Activated effector memory CD4-positive, alpha-beta T cell treated with anti-CD3 and anti-CD28 coated beads, Interleukin-2, amount 50 U/mL, for 16 hours (primary cell): ENCODE data around the gene ZNF22.
A peak's percentile ranks its signal among the peaks of the same experiment; 100 is the strongest.
"Not testable (repeated sequence)": the region's sequence is repeated elsewhere in the genome, so short reads cannot be mapped to it uniquely, and the experiment has no call there.

ENCODE experiments used
- DNase-seq: peaks from one replicate; pipeline ENCODE4 v3.0.0-alpha.2; 2020

ZNF22 gene

DNA sequence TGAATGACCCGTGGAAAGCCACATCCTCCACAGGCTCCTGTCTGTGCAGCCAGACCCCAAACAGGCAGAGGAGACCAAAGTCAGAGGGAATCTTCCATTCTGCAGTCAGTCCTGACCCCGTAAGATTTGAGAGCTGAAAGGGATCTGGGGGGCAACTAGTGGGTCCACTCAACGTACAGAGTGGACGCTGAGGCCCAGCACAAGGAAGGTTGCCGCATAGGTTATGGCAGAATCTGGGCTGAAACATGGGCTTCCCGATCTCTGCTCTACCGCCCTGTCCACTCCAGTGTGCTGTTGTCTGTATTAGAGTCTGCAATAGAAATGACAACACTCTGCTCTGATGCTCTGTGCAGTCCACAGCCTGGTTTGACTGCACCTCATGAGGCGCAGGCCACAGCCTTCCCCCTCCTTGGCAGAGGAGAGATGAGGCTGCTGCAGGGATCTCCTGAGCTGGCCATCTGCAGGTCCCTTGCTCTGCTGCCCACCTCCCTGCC lies 7.9 kb upstream of the ZNF22 start:
- no peak for DNase-seq

DNA sequence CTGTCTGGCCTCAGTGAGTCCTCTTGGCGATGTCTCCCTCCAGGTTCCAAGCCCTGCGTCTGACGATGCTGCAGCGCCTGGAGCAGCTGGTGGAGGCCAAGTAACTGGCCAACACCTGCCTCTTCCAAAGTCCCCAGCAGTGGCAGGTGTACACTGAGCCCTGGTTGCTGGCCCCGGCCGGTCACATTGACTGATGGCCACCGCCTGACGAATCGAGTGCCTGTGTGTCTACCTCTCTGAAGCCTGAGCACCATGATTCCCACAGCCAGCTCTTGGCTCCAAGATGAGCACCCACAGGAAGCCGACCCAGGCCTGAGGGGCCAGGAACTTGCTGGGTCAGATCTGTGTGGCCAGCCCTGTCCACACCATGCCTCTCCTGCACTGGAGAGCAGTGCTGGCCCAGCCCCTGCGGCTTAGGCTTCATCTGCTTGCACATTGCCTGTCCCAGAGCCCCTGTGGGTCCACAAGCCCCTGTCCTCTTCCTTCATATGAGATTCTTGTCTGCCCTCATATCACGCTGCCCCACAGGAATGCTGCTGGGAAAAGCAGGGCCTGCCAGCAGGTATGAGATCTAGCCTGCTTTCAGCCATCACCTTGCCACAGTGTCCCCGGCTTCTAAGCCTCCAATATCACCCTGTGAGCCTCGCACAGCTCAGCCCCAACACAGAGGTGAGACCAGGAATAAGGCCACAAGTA lies 7.3 kb upstream of the ZNF22 start:
- no peak for DNase-seq

DNA sequence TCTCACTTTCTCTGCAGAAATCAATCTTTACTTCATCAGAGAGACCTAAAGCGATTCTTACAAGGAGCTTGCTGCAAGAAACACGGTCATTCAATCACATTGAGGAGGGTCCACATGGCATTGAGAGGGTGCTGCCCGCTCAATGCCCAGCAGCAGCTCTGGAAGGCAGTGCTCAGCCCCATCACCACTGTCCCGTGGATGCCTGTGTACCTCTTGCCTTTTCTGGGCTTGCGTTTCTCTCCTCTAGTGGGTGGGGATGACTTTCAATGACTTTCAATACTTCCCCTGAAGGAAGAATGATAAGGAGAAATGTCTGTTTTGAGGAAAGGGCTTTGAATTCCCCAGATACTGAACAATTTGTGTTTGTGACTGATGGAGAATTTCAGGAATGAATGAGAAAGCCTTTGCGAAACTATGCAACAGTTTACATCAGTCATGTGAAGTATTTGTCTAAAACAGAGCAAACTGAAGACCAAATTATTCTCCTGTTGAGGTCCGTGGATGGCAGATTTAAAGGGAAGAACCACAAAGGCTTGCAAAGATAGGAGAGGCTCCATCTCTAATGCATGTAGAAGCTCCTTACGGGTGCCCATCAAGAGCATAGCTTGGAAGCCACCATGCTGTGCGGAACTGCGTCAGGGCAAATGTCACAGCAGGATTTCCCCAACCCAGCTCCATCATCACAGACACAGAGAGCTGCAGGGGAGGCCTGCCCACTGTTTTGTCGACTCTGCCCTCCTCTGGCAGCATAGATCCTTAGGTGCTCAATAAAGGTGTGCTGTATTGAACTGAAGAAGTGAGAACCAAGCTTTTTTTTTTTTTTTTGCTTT lies 6.6 kb upstream of the ZNF22 start:
- no peak for DNase-seq

DNA sequence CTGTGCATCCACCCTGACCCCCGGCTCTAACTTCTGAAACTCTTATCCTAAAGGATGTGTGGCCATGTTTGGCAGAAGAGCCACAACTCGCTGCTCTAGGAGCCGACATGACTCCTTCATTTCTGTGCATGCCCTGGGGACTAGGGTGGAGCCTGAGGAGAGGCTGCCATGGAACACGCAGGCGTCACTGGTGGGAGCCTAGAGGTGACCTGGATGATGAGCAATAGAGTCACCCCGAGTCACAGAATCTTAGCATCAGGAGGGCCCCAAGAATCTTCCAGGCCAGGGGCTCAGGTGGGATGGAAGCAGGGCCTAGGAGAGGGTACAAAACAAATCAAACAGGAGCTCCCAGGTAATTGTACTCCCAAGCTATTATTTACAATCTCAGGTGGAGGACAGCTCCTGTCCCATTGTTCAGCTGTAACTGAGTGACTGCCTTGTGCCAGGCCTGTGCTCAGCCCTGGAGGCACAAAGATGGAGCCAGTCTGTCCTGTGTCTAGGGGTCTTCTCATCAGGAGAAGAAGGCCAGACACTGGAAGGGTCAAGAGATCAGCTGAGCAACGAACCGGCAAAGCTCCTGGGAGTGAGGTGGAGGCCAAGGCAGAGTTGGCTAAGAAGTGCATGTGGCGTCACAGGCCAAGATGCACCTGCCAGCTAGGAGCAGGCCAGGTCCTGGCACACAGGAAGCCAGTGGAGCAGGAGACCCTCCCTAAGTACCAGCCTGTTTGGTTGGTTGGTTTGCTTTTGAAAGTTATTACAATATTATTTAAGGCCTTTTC lies 5.8 kb upstream of the ZNF22 start:
- no peak for DNase-seq

DNA sequence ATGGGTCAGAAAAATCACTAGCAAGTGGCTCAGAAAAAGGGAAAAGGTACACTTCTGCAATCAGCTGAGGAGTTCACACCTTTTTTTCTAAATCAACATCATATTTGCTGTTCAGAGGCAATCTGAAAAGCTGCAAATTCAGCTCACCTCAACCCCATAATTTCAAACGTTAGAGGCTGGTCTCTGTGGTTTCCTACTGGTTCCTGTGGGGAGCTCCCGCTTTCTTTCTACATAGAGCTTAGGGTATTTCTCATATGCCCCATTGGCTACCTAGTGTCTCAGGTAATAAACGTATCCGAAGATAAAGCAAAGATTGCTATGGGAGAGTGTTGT lies 5.2 kb upstream of the ZNF22 start:
- DNase-seq: no peak

DNA sequence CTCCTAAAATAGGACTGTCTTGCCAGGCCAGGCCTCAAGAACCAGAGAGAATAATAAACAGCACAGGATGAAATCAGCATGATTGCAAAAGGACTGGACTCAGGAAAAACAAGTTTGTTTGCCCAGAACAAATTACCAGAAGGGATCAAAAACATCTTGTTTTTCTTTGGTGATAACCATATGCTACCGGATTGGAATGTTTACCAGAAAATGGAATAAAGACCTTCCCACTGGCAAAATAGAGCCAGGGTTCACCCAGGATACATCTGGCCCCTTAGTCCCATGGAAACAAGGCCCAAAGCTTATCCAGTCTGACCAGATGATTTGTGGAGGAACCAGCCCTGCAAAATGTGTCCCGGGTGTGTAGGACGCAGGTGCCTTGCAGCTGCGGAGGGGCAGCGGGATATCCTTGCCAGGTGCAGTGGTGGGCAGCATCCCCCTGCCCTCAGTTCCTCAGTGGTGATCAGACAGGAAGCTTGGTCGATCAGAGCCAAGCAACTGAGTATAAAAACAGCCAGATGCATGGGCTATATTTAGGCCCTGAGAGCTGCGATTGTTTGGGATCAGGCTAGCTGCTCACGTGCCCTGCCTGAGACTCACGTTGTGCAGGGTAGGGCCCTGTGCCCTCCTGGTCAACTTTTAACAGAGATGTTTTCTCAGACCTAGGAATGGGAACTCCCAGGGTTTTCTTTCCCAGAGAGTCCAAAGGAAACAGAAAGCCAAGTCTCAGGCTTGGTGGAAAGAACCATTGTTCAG lies 4.6 kb upstream of the ZNF22 start:
- no peak for DNase-seq

DNA sequence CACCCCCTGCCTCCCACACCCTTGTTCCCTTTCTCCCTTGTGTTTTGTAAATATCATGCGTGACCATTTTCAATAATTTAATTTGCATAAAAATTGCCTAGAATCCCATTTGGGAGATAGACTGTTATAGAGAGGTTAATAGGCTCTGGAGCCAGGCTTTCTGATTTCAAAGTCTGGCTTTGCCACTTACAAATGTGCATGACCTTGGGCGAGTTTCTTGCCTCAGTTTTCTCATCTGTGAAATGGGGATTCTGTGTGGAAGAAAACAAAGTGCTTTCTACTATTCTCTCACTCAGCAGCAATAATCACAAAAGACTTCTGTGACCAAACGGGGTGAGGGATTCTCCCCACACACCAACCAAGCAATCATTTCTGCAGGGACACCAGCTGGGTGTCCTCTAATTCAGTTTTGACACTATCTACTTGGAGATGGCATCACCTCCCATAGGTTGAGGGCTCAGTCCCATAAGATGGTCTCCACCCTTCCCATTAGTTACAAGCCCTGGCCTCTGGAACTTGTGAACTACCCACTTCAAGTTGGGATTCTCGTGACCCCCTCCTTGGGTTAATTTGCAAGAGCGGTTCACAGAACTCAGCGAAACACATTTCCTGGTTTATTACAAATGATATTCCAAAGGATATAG lies 3.5 kb upstream of the ZNF22 start:
- DNase-seq: no peak

DNA sequence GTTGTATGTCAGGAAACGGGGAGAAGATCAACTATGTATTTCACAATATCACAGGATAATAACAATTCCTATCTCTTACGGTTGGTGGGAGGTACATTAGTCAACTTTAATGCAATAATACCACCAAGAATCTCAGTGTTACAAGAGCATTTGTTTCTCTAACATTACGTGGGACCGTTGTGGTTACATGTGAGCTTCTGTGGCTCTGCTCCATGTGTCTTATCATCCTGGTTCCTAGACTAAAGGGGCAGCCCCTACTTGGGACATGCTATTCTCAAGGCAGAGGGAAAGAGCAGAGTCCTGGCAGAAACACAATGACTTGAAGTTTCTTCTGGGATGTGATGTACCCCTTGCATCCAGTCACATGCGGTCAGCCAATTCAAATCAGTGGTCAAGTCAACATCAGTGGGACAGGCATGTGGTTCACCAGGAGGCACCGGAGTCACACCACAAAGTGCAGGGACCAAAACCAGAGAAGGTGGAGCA lies 2.5 kb upstream of the ZNF22 start:
- no peak for DNase-seq

DNA sequence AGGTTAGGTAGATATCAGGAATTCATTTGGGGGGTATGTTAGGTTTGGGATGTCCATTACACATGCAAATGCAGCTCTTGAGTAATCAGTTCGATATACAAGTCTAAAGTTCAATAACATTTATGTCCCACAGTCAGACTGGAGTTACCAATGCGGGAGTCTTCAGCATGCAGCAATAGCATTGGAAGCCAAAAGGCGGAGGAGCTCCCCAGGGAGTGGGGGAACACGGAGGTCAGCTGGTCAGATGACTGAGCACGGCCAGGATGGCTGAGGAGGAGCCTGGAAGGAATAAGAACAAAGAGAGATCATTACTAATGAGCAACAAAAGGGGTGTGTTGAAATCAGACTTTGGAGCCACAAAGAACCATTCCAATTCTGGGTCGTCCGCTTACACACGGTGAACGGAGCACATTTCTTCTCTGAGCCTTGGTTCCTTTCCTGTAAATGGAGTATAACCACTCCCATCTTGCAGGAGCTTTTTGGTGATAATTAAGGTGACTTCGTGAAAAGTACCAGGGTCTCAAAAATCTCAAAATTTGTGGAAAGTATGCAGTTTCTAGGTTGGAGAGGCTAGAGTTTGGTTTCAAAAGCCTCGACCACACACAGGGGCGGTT lies 478 bp upstream of the ZNF22 start:
- DNase-seq: no peak

DNA sequence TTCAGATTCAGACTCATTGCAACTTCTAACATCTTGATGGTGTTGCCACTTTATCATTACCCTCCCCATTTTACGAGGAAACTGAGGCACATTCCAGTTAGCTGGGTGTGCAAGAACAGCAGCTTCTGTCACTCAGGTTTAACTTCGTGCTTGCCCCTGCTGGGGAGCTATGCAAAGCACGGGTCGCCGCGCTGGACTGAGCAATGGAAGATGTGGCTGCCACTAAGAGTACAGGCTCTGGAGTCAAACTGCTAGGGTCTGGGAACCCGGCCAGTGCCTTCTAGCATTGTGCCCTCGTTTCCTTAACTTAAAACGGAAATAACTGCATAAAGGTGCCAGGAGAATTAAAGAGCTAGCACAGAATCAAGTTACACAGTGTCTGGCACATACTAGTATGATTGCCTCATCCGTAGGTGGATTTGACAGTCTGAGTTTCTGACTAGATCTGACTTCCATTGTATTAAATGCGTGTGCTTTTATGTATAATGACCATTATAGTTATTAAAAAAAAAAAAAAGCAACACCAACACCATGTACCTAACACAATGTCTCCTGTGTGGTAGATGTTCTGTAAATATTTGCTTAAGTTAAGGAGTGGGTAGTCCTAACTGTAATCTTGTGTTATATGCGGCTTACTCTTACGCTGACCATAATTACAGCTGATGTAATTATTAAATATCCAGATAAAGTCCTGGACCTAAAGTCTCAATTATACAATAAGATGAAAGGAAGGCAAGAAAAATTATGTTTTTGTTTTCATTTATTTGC lies 842 bp downstream of the ZNF22 start:
- DNase-seq: peak; percentile 81

DNA sequence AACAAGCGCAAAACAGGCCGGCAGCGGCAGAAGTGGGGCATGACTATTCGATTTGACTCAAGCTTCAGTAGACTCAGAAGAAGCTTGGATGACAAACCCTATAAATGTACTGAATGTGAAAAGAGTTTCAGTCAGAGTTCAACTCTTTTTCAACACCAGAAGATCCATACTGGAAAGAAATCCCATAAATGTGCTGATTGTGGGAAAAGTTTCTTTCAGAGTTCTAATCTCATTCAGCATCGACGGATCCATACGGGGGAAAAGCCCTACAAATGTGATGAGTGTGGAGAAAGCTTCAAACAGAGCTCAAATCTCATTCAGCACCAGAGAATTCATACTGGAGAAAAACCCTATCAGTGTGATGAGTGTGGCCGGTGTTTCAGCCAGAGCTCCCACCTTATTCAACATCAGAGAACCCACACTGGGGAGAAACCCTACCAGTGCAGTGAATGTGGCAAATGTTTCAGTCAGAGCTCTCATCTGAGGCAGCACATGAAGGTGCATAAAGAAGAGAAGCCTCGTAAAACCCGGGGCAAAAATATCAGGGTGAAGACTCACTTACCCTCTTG lies 2.8 kb downstream of the ZNF22 start:
- no peak for DNase-seq

DNA sequence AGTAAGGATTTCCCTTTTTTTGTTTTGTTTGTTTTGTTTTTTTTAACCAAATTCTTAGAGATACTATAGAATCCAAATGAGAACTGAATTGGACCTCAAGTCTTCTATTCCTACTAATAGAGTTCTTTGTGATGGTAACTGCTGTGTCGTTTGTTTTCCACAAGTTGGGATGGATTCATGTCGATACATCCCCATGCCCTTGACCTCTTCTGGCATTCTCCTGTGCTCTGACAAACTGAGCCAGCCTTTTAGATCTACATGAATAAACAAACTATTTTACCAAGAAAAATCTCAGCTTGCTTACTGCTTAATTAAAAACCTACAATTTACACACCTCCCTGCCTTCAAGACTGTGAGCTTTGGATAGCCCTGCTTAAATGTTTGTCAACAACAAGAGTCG lies 3.9 kb downstream of the ZNF22 start:
- no peak for DNase-seq

DNA sequence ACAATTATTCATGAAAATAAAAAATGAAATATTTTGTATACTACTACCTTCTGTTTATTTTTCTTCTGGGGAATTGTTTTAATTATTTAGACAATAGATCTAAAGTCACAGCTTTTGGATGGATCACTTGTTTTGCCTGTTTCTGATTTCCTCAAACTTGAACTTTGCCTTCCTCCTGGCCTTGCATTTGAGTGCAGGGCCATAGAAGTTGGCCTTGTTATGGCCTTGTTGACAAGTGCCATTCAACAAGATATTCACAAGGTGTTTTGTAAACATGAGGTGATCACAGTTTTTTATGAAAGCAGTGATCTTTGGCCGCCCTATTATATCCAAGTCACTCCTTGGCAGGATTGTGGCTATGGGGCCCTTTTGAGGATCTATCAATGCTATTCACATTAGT lies 4.6 kb downstream of the ZNF22 start:
- no peak for DNase-seq

DNA sequence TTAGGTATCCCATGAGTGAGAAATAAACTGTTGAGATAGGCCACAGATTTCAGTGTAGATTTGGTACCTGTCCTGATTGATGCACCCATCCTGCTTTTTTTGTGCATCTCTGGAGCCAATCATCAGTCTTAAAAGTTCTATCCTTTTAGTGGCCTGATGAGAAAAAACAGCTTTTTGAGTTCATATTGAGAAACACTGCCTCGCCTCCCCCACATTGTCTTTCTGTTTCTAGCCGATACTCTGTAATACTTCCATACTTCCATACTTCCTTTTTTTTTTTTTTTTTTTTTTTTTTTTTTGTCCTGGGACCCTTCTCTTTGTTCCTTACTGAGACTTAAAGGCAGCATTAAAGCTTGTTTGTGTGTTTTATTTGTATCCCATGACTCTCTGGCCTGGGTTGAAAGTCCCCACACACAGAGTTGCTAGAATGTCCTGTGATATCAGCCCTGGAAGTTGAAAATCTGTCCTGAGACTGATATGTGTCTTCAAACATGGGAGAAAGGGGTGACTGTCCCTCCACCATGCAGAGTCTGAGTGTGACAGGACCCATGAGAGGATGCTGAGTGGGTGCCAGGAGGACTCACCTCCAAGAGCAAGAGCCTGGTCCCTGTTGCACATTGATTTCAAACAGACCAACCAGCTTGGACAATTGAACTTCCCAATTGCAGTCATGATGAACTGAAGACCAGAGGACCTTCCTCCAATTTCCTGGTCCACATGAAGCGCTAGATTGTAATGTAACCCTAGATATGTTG lies 5.7 kb downstream of the ZNF22 start:
- DNase-seq: no peak

DNA sequence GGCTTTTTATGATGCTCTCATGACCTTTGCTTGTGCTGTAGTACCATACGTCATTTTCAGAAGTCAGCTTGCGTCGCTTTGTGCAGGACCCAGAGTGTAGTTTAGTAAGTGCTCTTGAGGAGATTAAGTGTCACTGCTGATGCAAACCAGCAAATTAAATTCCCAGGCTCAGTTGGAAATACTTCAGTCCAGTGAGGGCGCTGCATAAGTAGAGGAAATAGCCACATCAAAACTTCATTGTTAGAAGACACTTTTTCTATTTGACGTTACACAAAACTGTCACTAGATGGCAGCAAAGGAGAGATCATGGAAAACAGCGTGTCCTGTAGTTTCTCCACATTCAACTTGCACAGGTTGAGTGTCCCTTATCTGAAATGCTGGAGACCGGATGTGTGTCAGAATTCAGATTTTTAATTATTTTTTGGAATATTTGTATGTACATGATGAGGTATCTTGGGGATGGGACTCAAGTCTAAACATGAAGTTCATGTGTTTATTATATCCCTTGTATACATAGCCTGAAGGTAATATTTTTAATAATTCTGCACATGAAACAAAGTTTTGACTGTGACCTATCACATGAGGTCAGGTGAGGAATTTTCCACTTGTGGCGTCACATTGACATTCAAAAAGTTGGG lies 7.9 kb downstream of the ZNF22 start:
- DNase-seq: no peak

DNA sequence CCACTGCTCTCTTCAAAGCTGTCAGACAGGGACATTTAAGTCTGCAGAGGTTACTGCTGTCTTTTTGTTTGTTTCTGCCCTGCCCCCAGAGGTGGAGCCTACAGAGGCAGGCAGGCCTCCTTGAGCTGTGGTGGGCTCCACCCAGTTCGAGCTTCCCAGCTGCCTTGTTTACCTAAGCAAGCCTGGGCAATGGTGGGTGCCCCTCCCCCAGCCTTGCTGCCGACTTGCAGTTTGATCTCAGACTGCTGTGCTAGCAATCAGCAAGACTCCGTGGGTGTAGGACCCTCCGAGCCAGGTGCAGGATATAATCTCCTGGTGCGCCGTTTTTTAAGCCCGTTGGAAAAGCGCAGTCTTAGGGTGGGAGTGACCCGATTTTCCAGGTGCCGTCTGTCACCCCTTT lies 13.8 kb downstream of the ZNF22 start:
- not testable (repeated sequence) for DNase-seq

DNA sequence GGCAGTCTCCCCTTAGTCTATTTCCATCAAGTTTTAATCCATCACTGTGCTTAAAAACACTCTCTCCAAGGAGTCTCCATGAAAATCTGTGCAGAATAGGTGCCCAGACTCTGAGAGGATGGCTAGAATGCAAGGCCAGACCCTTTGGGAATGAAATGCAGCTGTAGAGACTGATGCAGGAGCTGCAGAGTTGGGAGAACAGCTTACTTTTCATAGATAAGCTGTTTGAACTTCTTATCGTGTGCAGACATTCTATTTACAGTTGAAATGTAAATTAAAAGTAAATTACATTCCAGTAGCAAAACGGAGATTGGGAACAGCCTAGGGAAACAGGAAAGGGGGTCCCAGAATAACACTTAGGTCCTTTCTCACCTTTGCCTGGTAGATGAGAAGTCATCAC lies 14.9 kb downstream of the ZNF22 start:
- no peak for DNase-seq

DNA sequence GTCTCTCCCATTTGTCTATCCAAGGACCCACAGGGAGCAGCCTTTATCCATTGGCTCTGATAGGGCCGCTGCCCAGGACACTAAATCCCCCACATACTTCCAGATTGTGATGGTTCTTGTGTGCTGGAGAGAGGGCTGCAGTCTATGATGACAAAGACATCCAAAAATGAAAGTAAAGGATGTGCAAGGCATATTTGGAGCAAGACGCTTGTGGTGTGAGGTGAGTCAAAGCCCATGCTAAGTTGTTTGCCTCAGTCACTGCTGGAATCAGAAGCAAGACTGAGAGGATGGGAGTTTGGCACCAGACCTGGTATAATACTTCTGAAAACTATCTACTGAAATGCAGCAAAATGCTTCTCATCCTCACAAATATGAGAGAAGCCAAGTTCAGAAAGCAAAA lies 22.7 kb downstream of the ZNF22 start:
- DNase-seq: no peak

DNA sequence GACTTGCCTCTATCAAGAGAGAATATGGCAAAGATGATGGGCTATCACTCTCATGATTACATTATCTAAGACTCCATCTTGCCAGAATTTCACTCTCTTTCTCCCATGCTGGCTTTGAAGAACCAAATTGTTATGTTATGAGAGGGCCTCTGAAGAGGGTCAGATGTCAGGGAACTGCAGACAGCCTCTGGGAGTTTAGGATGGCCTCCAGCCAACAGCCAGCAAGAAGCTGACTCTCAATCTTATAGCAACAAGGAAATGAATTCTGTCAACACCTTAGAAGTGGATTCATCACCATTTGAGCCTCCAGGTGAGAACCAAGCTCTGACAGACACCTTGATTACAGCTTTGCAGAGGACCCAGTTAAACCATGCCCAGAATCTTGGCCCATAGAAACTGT lies 33.6 kb downstream of the ZNF22 start:
- no peak for DNase-seq
